IPS DF 4.7 (cell line): ENCODE measurements around the gene CAPG.

Source experiments
- DNase-seq: peaks from one replicate; pipeline ENCODE4 v3.0.0-alpha.2; 2013; ENCODE audit warnings: low spot score; ENCODE audit errors: extremely low read depth

The CAPG gene

DNA sequence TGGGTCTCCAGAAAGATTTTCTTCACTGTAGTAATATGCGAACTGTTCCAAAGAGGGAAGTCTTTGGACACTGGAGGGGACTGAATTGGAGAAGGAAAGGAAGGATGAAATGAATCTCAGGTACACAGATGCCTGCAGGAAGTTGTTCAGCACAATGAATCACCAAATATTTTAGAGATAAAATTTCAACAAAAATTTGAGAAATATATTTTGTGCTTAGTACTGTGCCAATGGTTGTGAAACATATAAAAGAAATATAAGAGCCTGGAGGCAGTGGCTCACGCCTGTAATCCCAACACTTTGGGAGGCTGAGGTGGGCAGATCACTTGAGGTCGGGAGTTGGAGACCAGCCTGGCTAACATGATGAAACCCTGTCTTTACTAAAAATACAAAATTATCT, 52.4 kb downstream of the CAPG start:
- DNase-seq: no peak

DNA sequence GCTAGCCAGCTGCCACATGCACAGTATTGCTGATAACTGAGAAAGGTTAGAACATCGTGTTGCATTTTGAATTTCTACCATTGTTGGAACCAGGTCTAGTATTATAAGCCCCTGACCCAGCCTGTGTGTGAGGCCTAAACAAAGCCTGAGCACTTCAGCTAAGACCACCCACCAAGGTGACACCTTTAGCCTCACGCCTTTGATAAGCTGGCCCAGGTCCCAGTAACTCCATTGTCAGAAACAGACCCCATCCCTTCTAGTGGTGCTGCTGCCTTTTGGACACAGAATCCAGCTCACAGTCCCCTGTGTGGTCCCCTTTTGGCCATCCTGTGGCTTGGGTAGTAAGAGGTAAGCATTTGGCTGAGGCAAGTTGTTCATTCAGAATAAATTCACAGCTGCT, 54.0 kb downstream of the CAPG start:
- DNase-seq: no peak

DNA sequence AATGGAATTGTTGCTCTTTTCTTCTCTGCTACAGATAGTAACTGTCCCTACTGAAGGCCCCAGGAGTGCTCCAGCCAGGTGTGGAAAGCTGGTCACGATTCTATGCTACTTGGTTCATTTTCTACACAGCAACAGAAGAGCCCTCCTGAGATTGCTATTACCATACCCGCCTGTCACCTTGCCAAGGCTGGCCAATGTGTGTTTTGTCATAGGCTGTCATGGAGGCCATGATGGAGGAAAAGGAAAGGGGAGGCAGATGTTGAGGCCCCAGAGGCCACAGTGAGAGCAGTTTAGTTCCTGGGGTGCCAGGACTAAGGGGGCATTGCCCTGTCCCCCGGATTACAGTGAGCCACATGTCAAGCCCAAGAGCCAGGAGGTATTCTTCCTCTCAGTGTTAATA, 54.6 kb downstream of the CAPG start:
- no peak for DNase-seq

DNA sequence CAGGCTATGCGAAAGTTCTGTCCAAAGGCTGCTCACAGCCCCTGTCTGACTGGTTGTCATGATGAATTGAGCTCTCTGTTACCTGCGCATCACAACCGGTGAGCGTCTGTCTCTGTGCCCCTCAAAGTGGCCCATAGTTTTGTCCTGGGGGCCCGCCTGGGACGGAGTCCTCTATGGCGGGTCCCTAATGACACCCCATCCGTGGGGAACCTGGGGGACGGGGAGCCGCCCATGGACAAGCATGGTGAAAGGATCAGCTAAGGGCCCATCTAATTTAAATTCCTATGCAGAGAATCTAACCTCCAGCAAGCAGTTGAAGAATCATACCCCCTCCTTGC, 55.1 kb downstream of the CAPG start:
- no peak for DNase-seq

- DNase-seq: peak; percentile 98
Observed at GRCh38 chr2:85354286-85355072, 55.7 kb downstream of the CAPG start, which contains the start of the genes ELMOD3 and RETSAT. TSS of gene ELMOD3 (plus strand) at chr2:85354769. CDS start at chr2:85357199, 2,430 bp downstream. TSS of gene RETSAT (minus strand) at chr2:85354528. CDS start at chr2:85354507, 21 bp downstream.

DNA sequence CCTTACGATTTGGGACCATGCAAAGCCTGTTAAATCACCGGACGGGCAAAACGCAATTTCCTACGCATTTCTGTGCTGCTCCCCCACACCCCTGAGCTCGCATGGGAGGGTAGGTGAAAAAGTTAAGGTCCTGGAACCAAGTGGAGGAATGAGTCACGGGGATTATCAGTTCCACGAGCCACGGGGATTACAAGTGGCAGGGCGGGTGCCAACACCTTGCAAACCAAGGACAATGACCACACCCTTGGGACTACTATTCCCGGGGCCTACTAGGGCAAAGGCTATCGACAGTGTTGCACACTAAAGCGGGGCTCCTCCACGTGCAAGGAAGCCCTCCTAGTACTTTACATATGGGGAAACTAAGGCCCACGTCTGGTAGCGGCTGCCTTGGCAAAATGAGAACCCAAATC, 56.3 kb downstream of the CAPG start:
- no peak for DNase-seq

DNA sequence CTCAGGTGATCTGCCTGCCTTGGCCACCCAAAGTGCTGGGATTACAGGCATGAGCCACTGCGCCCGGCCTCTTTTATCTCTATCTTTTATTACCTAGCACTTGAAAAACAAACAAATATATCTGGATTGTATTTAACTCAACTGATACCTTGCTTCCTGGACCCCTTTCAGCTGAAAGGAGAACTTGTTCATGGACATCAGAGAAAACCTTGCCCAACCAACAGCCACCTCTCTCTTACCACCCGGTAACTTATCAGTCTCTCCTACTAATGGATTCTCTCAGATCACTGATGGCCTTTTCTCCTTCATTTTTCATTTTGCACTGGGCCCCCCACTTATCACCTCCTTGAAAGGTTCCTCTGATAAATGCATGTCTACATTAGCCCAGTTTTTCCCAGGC, 62.6 kb downstream of the CAPG start:
- no peak for DNase-seq
